WI38 (cell line): ENCODE measurements around the gene TPCN1.

Experiments
- H3K4me3 ChIP-seq: 2 replicates; pipeline ENCODE4 v1.5.1; 2011; ENCODE audit warnings: low read depth, mild to moderate bottlenecking, control low read depth, low read length
- CTCF ChIP-seq: IDR thresholded peaks from 2 replicates; pipeline ENCODE4 v1.5.1; 2012; ENCODE audit warnings: low read depth, mild to moderate bottlenecking, control low read depth, low read length

TPCN1 gene

GRCh38 chr12:113180333-113180732 is 40.9 kb upstream of the TPCN1 start:
- no peak overlapping the region for H3K4me3 ChIP-seq
- TF ChIP-seq CTCF: no peak

GRCh38 chr12:113181975-113182374 is 39.3 kb upstream of the TPCN1 start:
- TF ChIP-seq CTCF: no peak
- H3K4me3 ChIP-seq: no peak overlapping the region

- TF ChIP-seq CTCF: no peak
- no peak overlapping the region for H3K4me3 ChIP-seq
Measured at GRCh38 chr12:113183030-113183589, 38.2 kb upstream of the TPCN1 start.

GRCh38 chr12:113184098-113184899 is 37.0 kb upstream of the TPCN1 start:
- peak overlapping the region; percentile 87 for H3K4me3 ChIP-seq
- TF ChIP-seq CTCF: no peak

GRCh38 chr12:113184900-113185179 is 36.4 kb upstream of the TPCN1 start:
- H3K4me3 ChIP-seq: peak overlapping the region; percentile 87
- no peak for TF ChIP-seq CTCF

GRCh38 chr12:113185180-113186032 is 35.9 kb upstream of the TPCN1 start, which contains the start of the genes DDX54 and RITA1:
DDX54 (minus strand) TSS chr12:113185478; CDS start chr12:113185451, 27 bp downstream.
RITA1 (plus strand) TSS chr12:113185721; CDS start chr12:113186747, 1,026 bp downstream.
- no peak for TF ChIP-seq CTCF
- peak within 1 kb of the TSS; percentile 87 for H3K4me3 ChIP-seq

GRCh38 chr12:113186033-113186365 is 35.3 kb upstream of the TPCN1 start:
- TF ChIP-seq CTCF: no peak
- H3K4me3 ChIP-seq: peak overlapping the region; percentile 87
